H9 (cell line): Measurements from ENCODE around the gene WDR31. TPM values are rescaled to one million over a fixed set of nuclear protein-coding genes. Genes with fewer than 3 reads are reported as not detected.

Source experiments
- DNase-seq: peaks from one replicate; pipeline ENCODE4 v3.0.0-alpha.2; 2017
- H2AFZ ChIP-seq: one replicate; pipeline ENCODE4 v1.6.1; 2013; ENCODE audit warnings: mild to moderate bottlenecking, low read length, control low read depth, moderate library complexity
- H2AK5ac ChIP-seq: 2 replicates; pipeline ENCODE4 v1.6.1; 2013; ENCODE audit warnings: low read length, control low read depth, mixed read lengths; ENCODE audit not compliant: insufficient read length
- H2BK120ac ChIP-seq: one replicate; pipeline ENCODE4 v1.6.1; 2013; ENCODE audit warnings: low read depth, mild to moderate bottlenecking, low read length, control low read depth, inconsistent platforms; ENCODE audit not compliant: poor library complexity, severe bottlenecking
- H2BK12ac ChIP-seq: 2 replicates; pipeline ENCODE4 v1.6.1; 2013; ENCODE audit warnings: low read length, control low read depth, mixed read lengths, low read depth; ENCODE audit not compliant: insufficient read length
- H2BK15ac ChIP-seq: 2 replicates; pipeline ENCODE4 v1.6.1; 2013; ENCODE audit warnings: low read depth, low read length, control low read depth
- H2BK20ac ChIP-seq: one replicate; pipeline ENCODE4 v1.6.1; 2013; ENCODE audit warnings: low read depth, mild to moderate bottlenecking, low read length, control low read depth, inconsistent platforms; ENCODE audit not compliant: poor library complexity, severe bottlenecking
- H2BK5ac ChIP-seq: 2 replicates; pipeline ENCODE4 v1.6.1; 2013; ENCODE audit warnings: low read length, control low read depth, mixed read lengths; ENCODE audit not compliant: insufficient read length
- H3K14ac ChIP-seq: 2 replicates; pipeline ENCODE4 v1.6.1; 2013; ENCODE audit warnings: low read length, control low read depth; ENCODE audit not compliant: insufficient read depth
- H3K18ac ChIP-seq: 2 replicates; pipeline ENCODE4 v1.6.1; 2013; ENCODE audit warnings: low read depth, mild to moderate bottlenecking, mixed read lengths, low read length, control low read depth; ENCODE audit not compliant: insufficient read length
- H3K23ac ChIP-seq: 2 replicates; pipeline ENCODE4 v1.6.1; 2013; ENCODE audit warnings: low read length, control low read depth, mixed read lengths, low read depth; ENCODE audit not compliant: insufficient read length
- H3K23me2 ChIP-seq: 2 replicates; pipeline ENCODE4 v1.6.1; 2013; ENCODE audit warnings: low read depth, mild to moderate bottlenecking, mixed read lengths, low read length, control low read depth; ENCODE audit not compliant: insufficient read length, poor library complexity, severe bottlenecking
- H3K27ac ChIP-seq: 2 replicates; pipeline ENCODE4 v1.5.1; 2013; ENCODE audit warnings: low read length, control low read depth, mixed read lengths, low read depth; ENCODE audit not compliant: insufficient read length
- H3K27me3 ChIP-seq: 2 replicates; pipeline ENCODE4 v1.6.1; 2013; ENCODE audit warnings: low read length, control low read depth, inconsistent platforms; ENCODE audit not compliant: insufficient read depth
- H3K4ac ChIP-seq: 2 replicates; pipeline ENCODE4 v1.6.1; 2013; ENCODE audit warnings: low read depth, mild to moderate bottlenecking, control low read depth, inconsistent platforms, low read length, moderate library complexity
- H3K4me1 ChIP-seq: 2 replicates; pipeline ENCODE4 v1.6.1; 2013; ENCODE audit warnings: low read length, control low read depth, inconsistent platforms; ENCODE audit not compliant: insufficient read depth
- H3K4me2 ChIP-seq: 2 replicates; pipeline ENCODE4 v1.6.1; 2013; ENCODE audit warnings: low read length, control low read depth, mixed read lengths; ENCODE audit not compliant: insufficient read length, insufficient read depth
- H3K56ac ChIP-seq: 2 replicates; pipeline ENCODE4 v1.6.1; 2013; ENCODE audit warnings: low read depth, mild to moderate bottlenecking, mixed read lengths, low read length, control low read depth; ENCODE audit not compliant: insufficient read length
- H3K79me1 ChIP-seq: 2 replicates; pipeline ENCODE4 v1.6.1; 2013; ENCODE audit warnings: low read depth, mild to moderate bottlenecking, moderate library complexity, low read length, control low read depth, inconsistent platforms; ENCODE audit not compliant: insufficient read depth, poor library complexity, severe bottlenecking
- H3K79me2 ChIP-seq: 2 replicates; pipeline ENCODE4 v1.6.1; 2013; ENCODE audit warnings: low read length, control low read depth, inconsistent platforms; ENCODE audit not compliant: insufficient read depth
- H3K9ac ChIP-seq: 2 replicates; pipeline ENCODE4 v1.6.1; 2013; ENCODE audit warnings: low read length, control low read depth, mixed read lengths; ENCODE audit not compliant: insufficient read length; ENCODE audit errors: extremely low read depth
- H3K9me3 ChIP-seq: one replicate; pipeline ENCODE4 v1.6.1; 2013; ENCODE audit warnings: low read depth, low read length, inconsistent platforms; ENCODE audit not compliant: control insufficient read depth
- H3T11ph ChIP-seq: one replicate; pipeline ENCODE4 v1.6.1; 2013; ENCODE audit warnings: mild to moderate bottlenecking, low read length, control low read depth, inconsistent platforms
- H4K20me1 ChIP-seq: one replicate; pipeline ENCODE4 v1.6.1; 2013; ENCODE audit not compliant: control insufficient read depth, insufficient read length, insufficient read depth
- H4K5ac ChIP-seq: 2 replicates; pipeline ENCODE4 v1.6.1; 2013; ENCODE audit warnings: low read depth, mild to moderate bottlenecking, mixed read lengths, low read length, control low read depth; ENCODE audit not compliant: insufficient read length
- H4K8ac ChIP-seq: replicated peaks from 2 replicates; pipeline ENCODE4 v1.6.1; 2013; ENCODE audit warnings: low read length, control low read depth, mixed read lengths, low read depth; ENCODE audit not compliant: insufficient read length
- H4K91ac ChIP-seq: 2 replicates; pipeline ENCODE4 v1.6.1; 2013; ENCODE audit warnings: low read depth, mild to moderate bottlenecking, moderate library complexity, mixed read lengths, low read length, control low read depth; ENCODE audit not compliant: insufficient read length
- H3K27ac Mint-ChIP-seq, 3 experiments: 2 replicates in 2 of 3; 3 replicates in 1 of 3; pipeline ENCODE4 v1.8.0; 2020 to 2021; ENCODE audit warnings: mixed read lengths in 3 of 3, mild to moderate bottlenecking in 1 of 3, moderate library complexity in 1 of 3
- H3K27me3 Mint-ChIP-seq: 2 replicates; pipeline ENCODE4 v1.8.0; 2021; ENCODE audit warnings: low read depth, mild to moderate bottlenecking, moderate library complexity, mixed read lengths
- H3K36me3 Mint-ChIP-seq, 3 experiments: 2 replicates in 2 of 3; 3 replicates in 1 of 3; pipeline ENCODE4 v1.8.0; 2020 to 2021; ENCODE audit warnings: low read depth in 3 of 3, mixed read lengths in 3 of 3; ENCODE audit not compliant: insufficient read depth in 1 of 3
- H3K4me1 Mint-ChIP-seq, 2 experiments: 2 replicates each; pipeline ENCODE4 v1.8.0; 2020; ENCODE audit warnings: mixed read lengths in 2 of 2
- H3K4me3 Mint-ChIP-seq, 2 experiments: 2 replicates in 1 of 2; 3 replicates in 1 of 2; pipeline ENCODE4 v1.8.0; 2020 to 2021; ENCODE audit warnings: mild to moderate bottlenecking in 2 of 2, mixed read lengths in 2 of 2, moderate library complexity in 1 of 2
- H3K9me3 Mint-ChIP-seq, 2 experiments: 2 replicates in 1 of 2; 3 replicates in 1 of 2; pipeline ENCODE4 v1.8.0; 2020; ENCODE audit warnings: mild to moderate bottlenecking in 2 of 2, mixed read lengths in 2 of 2, moderate library complexity in 1 of 2
- CTCF ChIP-seq: fragments of 200-600 bp; sonication (generic); conservative IDR thresholded peaks from 3 replicates; pipeline ENCODE4 v1.8.0; 2021; ENCODE audit warnings: antibody characterized with exemption, mild to moderate bottlenecking
- WGBS: extraction: QIAGEN DNeasy Blood & Tissue Kit; methylation state at CpG from one replicate; pipeline ENCODE4 v1.1.7; 2013; ENCODE audit warnings: missing lambda C conversion rate, low lambda C conversion rate, mixed read lengths; ENCODE audit not compliant: insufficient read length; ENCODE audit errors: extremely low coverage; 5-methylcytosine and 5-hydroxymethylcytosine counted together
- total RNA-seq: library from RNA; stranded (reverse); gene quantifications from 2 replicates; pipeline ENCODE4 v1.2.1, GENCODE V29; 2021

The WDR31 gene
- total RNA-seq, 1 experiment from 2014 or later = 0.72 TPM

- no peak overlapping the region for H2BK120ac ChIP-seq
- peaks cover 18 to 20% of the 10 kb centered on the region in 2 experiments for H3K4me1 Mint-ChIP-seq
- no peaks in the 10 kb centered on the region for H3K27me3 ChIP-seq
- peaks cover 34% of the 10 kb centered on the region for H3K27me3 Mint-ChIP-seq
- H3K4me1 ChIP-seq = peaks cover 2% of the 10 kb centered on the region; the same call in 1 of the 2 replicates
- H2AK5ac ChIP-seq = no peak overlapping the region
- no peak overlapping the region for H4K8ac ChIP-seq
- H3K79me1 ChIP-seq = no peaks in the 10 kb centered on the region
- H3T11ph ChIP-seq = no peak overlapping the region
- H2BK5ac ChIP-seq = no peak overlapping the region
- H3K4ac ChIP-seq = no peak overlapping the region
- H3K23me2 ChIP-seq = peaks cover 9% of the 10 kb centered on the region
- no peaks in the 10 kb centered on the region for H4K20me1 ChIP-seq
- no peak overlapping the region for H2BK20ac ChIP-seq
- H3K27ac Mint-ChIP-seq = no peak overlapping the region
- no peak overlapping the region for H2AFZ ChIP-seq
- peak overlapping the region; percentile 64 for H3K56ac ChIP-seq
- H3K4me3 Mint-ChIP-seq = no peak overlapping the region
- no peak overlapping the region for H2BK12ac ChIP-seq
- no peaks in the 10 kb centered on the region for H3K79me2 ChIP-seq
- no peak overlapping the region for H2BK15ac ChIP-seq
- no peaks in the 10 kb centered on the region for H3K9me3 Mint-ChIP-seq
- no peak overlapping the region for H3K4me2 ChIP-seq
- H3K9me3 ChIP-seq = no peaks in the 10 kb centered on the region
- no peak for DNase-seq
- H3K23ac ChIP-seq = no peak overlapping the region
- H4K5ac ChIP-seq = no peak overlapping the region
- H3K9ac ChIP-seq = no peak overlapping the region
- H3K14ac ChIP-seq = no peak overlapping the region
- peak overlapping the region; percentile 13 for H4K91ac ChIP-seq
- no CpG with 5 or more reads among the region's 1 CpG for WGBS
- no peak overlapping the region for H3K27ac ChIP-seq
- H3K18ac ChIP-seq = peak overlapping the region; percentile 77
- TF ChIP-seq CTCF = no peak
- no peaks in the 10 kb centered on the region; a peak in 1 of 7 replicates for H3K36me3 Mint-ChIP-seq
Observed at GRCh38 chr9:113352411-113352810, 12.3 kb upstream of the WDR31 start.
